Endothelial cell of umbilical vein (primary cell): Measurements from ENCODE around the gene PRSS53. TPM values are rescaled to one million over a fixed set of nuclear protein-coding genes. Genes with fewer than 3 reads are reported as not detected.

Experiments used
- BruUV-seq: library from RNA; stranded (reverse); fragments of 400-500 nt; replicated peaks from 2 replicates; lab custom pipeline; 2021; lab: Mats Ljungman, UMichigan
- CTCF ChIA-PET: fragments of 300-600, 350-600 bp; sonication (Branson Sonifier 250); formaldehyde crosslinking; loops from one replicate; lab custom pipeline; 2021; ENCODE audit warnings: antibody characterized with exemption, inconsistent platforms; lab: Charles Lee
- POLR2A ChIA-PET: fragments of 300-600, 350-600 bp; sonication (Branson Sonifier 250); formaldehyde crosslinking; loops from one replicate; lab custom pipeline; 2021; ENCODE audit warnings: antibody characterized with exemption, inconsistent platforms; lab: Charles Lee
- DNase-seq: peaks from one replicate; pipeline ENCODE4 v3.0.0-alpha.2; 2011; ENCODE audit warnings: low read depth, low spot score
- FAIRE-seq: peaks from 2 replicates; lab custom pipeline; 2011; peaks lifted over from hg19 to GRCh38; lab: Jason Lieb, UNC
- H2AFZ ChIP-seq: 2 replicates; pipeline ENCODE4 v1.6.0; 2012; ENCODE audit warnings: low read depth, low read length, control low read depth, inconsistent platforms
- H3K27ac ChIP-seq: 2 replicates; pipeline ENCODE4 v1.5.1; 2011; ENCODE audit warnings: low read depth, mild to moderate bottlenecking, control low read depth, low read length, moderate library complexity; ENCODE audit not compliant: insufficient read depth
- H3K27me3 ChIP-seq, 2 experiments: 2 replicates each; pipeline versions ENCODE4 v1.6.0 to v1.6.1; 2011; ENCODE audit warnings: low read length in 2 of 2, mixed read lengths in 1 of 2; ENCODE audit not compliant: control insufficient read depth in 2 of 2, insufficient read depth in 2 of 2
- H3K36me3 ChIP-seq, 2 experiments: 2 replicates in 1 of 2; 3 replicates in 1 of 2; pipeline ENCODE4 v1.5.1; 2011; ENCODE audit warnings: low read length in 2 of 2, mild to moderate bottlenecking in 1 of 2, moderate library complexity in 1 of 2; ENCODE audit not compliant: control insufficient read depth in 2 of 2, insufficient read depth in 2 of 2; ENCODE audit errors: extremely low read depth in 1 of 2
- H3K4me1 ChIP-seq: 3 replicates; pipeline ENCODE4 v1.5.1; 2011; ENCODE audit warnings: mild to moderate bottlenecking, low read length; ENCODE audit not compliant: control insufficient read depth, insufficient read depth; ENCODE audit errors: extremely low read depth
- H3K4me2 ChIP-seq: 2 replicates; pipeline ENCODE4 v1.6.1; 2011; ENCODE audit warnings: low read length, control low read depth, mixed read lengths; ENCODE audit not compliant: insufficient read depth
- H3K4me3 ChIP-seq, 3 experiments: fragments of 200-600 bp in 1 of 3; sonication (generic), shearing (Covaris generic) in 1 of 3; replicated peaks in 1 of 3; 2 replicates each; pipeline ENCODE4 v1.5.1; 2011 to 2016; ENCODE audit warnings: control low read depth in 3 of 3, low read length in 3 of 3, mild to moderate bottlenecking in 2 of 3, inconsistent platforms in 1 of 3, low read depth in 1 of 3, moderate library complexity in 1 of 3; ENCODE audit not compliant: insufficient read depth in 1 of 3
- H3K79me2 ChIP-seq: 2 replicates; pipeline ENCODE4 v1.6.0; 2012; ENCODE audit warnings: low read length, inconsistent platforms; ENCODE audit not compliant: control insufficient read depth, insufficient read depth
- H3K9ac ChIP-seq: replicated peaks from 2 replicates; pipeline ENCODE3; 2011; ENCODE audit warnings: low read length, control low read depth; ENCODE audit not compliant: insufficient read depth; ENCODE audit errors: extremely low read depth
- H3K9me1 ChIP-seq: replicated peaks from 3 replicates; pipeline ENCODE4 v1.6.0; 2011; ENCODE audit warnings: mild to moderate bottlenecking, low read length; ENCODE audit not compliant: control insufficient read depth, insufficient read depth; ENCODE audit errors: extremely low read depth
- H3K9me3 ChIP-seq: replicated peaks from 2 replicates; pipeline ENCODE4 v1.5.1; 2012; ENCODE audit warnings: low read length, inconsistent platforms; ENCODE audit not compliant: control insufficient read depth, insufficient read depth
- H4K20me1 ChIP-seq: replicated peaks from 2 replicates; pipeline ENCODE3; 2011; ENCODE audit warnings: mild to moderate bottlenecking, low read length; ENCODE audit not compliant: control insufficient read depth, insufficient read depth; ENCODE audit errors: extremely low read depth
- EZH2 ChIP-seq: IDR thresholded peaks from 2 replicates; pipeline ENCODE4 v1.6.1; 2012; ENCODE audit warnings: borderline replicate concordance, low read depth, mild to moderate bottlenecking, moderate library complexity, low read length, inconsistent platforms; ENCODE audit not compliant: severe bottlenecking
- FOS ChIP-seq: IDR thresholded peaks from 2 replicates; pipeline ENCODE4 v1.6.1; 2011; ENCODE audit warnings: mild to moderate bottlenecking, low read length, moderate library complexity, borderline replicate concordance; ENCODE audit not compliant: insufficient read depth
- GATA2 ChIP-seq: IDR thresholded peaks from 2 replicates; pipeline ENCODE4 v1.7.0; 2011; ENCODE audit warnings: low read depth, mild to moderate bottlenecking, moderate library complexity, mixed read lengths, low read length; ENCODE audit not compliant: insufficient read length, insufficient read depth
- JUN ChIP-seq: IDR thresholded peaks from 2 replicates; pipeline ENCODE4 v1.6.1; 2011; ENCODE audit warnings: borderline replicate concordance, low read depth; ENCODE audit not compliant: insufficient read length, insufficient read depth
- MYC ChIP-seq: IDR thresholded peaks from one replicate; pipeline ENCODE4 v1.6.1; 2011; ENCODE audit warnings: mild to moderate bottlenecking, low read depth, low read length
- POLR2A ChIP-seq: IDR thresholded peaks from 2 replicates; pipeline ENCODE4 v1.6.1; 2012; ENCODE audit warnings: low read depth, mild to moderate bottlenecking, control low read depth, low read length
- POLR2AphosphoS5 ChIP-seq: IDR thresholded peaks from 2 replicates; pipeline ENCODE4 v1.6.1; 2012; ENCODE audit warnings: low read depth, mild to moderate bottlenecking, control low read depth, low read length, moderate library complexity; ENCODE audit not compliant: insufficient read depth
- dilution Hi-C: fragments of 300-500 bp; cut with MboI; formaldehyde crosslinking; loops from one replicate; pipeline ENCODE4 v1.15.0; 2019; ENCODE audit warnings: low sequenced_read_pairs; ENCODE audit not compliant: extremely low pct_ligation_motif_present
- intact Hi-C: fragments of 100-400 bp; cut with micrococcal nuclease; formaldehyde crosslinking; loops from one replicate; pipeline ENCODE4 v1.10.0; 2022
- polyA plus RNA-seq, 4 experiments: library from polyadenylated mRNA; depleted of rRNA in 3 of 4; stranded (reverse) in 3 of 4; unstranded in 1 of 4; fragments of >200 nt; gene quantifications; 2 replicates each; pipeline versions ENCODE4 v1.2.1 to v1.2.3, GENCODE V29; 2011 to 2012; ENCODE audit warnings: missing spikeins in 1 of 4
- total RNA-seq: library from RNA; stranded (reverse); gene quantifications from 2 replicates; pipeline ENCODE4 v1.2.3, GENCODE V29; 2021
- TF ChIP-seq, protein P1 (sequence below): IDR thresholded peaks from 2 replicates; pipeline ENCODE4 v1.6.1; 2011; ENCODE audit not compliant: insufficient read depth, insufficient read length
- TF ChIP-seq, protein P2 (sequence below), 2 donors: IDR thresholded peaks; 1 replicate in 1 of 2; 2 replicates in 1 of 2; pipeline ENCODE4 v1.5.1; 2011; ENCODE audit warnings: low read length in 2 of 2, mild to moderate bottlenecking in 2 of 2, moderate library complexity in 2 of 2, control low read depth in 1 of 2, inconsistent platforms in 1 of 2, low read depth in 1 of 2; ENCODE audit not compliant: insufficient read depth in 1 of 2; ENCODE audit errors: extremely low read depth in 1 of 2

PRSS53 gene
- total and polyA plus RNA-seq, 2 donors (not counting 3 experiments of a cell fraction or from before 2014, with no cell fraction given), result 2.8 to 3.5 TPM

DNA sequence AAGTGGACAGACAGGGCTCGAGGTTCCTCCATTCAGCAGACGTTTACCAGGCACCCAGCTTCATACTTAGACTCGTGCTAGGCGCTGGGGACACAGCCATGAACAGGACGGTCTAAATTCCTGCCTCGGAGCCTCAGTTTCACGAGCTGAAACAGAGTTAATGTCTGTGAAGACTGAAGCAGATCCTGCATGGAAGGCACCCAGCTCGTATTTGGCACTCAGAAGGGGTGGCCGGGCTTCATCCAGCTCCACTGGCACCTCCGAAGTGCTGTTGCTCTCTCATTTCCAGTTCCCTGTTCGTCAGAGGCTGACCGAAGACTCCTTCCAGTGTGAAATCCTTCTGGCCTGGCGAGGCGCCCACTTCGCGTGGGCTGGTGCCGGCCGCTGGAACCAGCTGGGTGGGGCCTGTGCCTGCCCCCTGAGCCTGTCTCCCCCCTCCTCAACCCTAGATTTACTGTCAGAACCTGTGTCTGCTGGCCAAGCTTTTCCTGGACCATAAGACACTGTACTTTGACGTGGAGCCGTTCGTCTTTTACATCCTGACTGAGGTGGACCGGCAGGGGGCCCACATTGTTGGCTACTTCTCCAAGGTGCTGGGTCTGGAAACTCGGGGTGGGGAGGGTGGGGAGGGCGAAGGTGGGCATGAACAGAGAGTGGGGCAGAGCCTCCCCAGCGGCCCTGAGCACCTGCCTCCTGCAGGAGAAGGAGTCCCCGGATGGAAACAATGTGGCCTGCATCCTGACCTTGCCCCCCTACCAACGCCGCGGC, 41.0 kb upstream of the PRSS53 start:
- H3K27ac ChIP-seq, result no peak overlapping the region
- H3K36me3 ChIP-seq, result peaks cover 0 to 11% of the 10 kb centered on the region in 2 experiments
- no peaks in the 10 kb centered on the region for H3K9me3 ChIP-seq
- intact Hi-C loops (no loop called here), dilution Hi-C loops (no loop called here)
- FAIRE-seq (no peak), DNase-seq (no peak)
- no peak overlapping the region for H3K4me3 ChIP-seq
- ChIA-PET POLR2A (no interaction called here), CTCF (interaction anchor here (2.2 kb wide), 1 partner anchor 13 kb away, joined by 13 read pairs; no protein-coding TSS in a partner anchor)
- no peak overlapping the region for H3K4me2 ChIP-seq
- H3K27me3 ChIP-seq, result no peaks in the 10 kb centered on the region
- H3K9me1 ChIP-seq, result no peaks in the 10 kb centered on the region
- H3K4me1 ChIP-seq, result no peaks in the 10 kb centered on the region
- H2AFZ ChIP-seq, result no peak overlapping the region
- no peaks in the 10 kb centered on the region for H4K20me1 ChIP-seq
- no peaks in the 10 kb centered on the region for H3K79me2 ChIP-seq
- TF ChIP-seq MYC (no peak), POLR2A (no peak), GATA2 (no peak), FOS (no peak), EZH2 (no peak), POLR2AphosphoS5 (no peak), JUN (no peak)
- TF ChIP-seq, protein P1, sequence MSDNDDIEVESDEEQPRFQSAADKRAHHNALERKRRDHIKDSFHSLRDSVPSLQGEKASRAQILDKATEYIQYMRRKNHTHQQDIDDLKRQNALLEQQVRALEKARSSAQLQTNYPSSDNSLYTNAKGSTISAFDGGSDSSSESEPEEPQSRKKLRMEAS, result no peak
- TF ChIP-seq, protein P2, sequence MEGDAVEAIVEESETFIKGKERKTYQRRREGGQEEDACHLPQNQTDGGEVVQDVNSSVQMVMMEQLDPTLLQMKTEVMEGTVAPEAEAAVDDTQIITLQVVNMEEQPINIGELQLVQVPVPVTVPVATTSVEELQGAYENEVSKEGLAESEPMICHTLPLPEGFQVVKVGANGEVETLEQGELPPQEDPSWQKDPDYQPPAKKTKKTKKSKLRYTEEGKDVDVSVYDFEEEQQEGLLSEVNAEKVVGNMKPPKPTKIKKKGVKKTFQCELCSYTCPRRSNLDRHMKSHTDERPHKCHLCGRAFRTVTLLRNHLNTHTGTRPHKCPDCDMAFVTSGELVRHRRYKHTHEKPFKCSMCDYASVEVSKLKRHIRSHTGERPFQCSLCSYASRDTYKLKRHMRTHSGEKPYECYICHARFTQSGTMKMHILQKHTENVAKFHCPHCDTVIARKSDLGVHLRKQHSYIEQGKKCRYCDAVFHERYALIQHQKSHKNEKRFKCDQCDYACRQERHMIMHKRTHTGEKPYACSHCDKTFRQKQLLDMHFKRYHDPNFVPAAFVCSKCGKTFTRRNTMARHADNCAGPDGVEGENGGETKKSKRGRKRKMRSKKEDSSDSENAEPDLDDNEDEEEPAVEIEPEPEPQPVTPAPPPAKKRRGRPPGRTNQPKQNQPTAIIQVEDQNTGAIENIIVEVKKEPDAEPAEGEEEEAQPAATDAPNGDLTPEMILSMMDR (IDR thresholded peaks at IDR 0.05; ENCODE audit: extremely low read depth in 1 of 2, insufficient read depth in 1 of 2, low read depth in 1 of 2, low read length in 2 of 2), result no peak
- BruUV-seq, result no TSS peak
- H3K9ac ChIP-seq, result no peak overlapping the region
